ENCODE results near the gene OR51V1. TPM values are rescaled to one million over a fixed set of nuclear protein-coding genes. Genes with fewer than 3 reads are reported as not detected.

Gene OR51V1
- total RNA-seq, 1 experiment from 2014 or later = not detected

GRCh38 chr11:5188201-5188600 lies 12.3 kb downstream of the OR51V1 start:
- no peaks in the 10 kb centered on the region for H3K27me3 ChIP-seq (replicated peaks; ENCODE audit: control insufficient read depth, insufficient read depth, low read length)
- intact Hi-C loops (cut with micrococcal nuclease; ENCODE audit: unreplicated experiment) = no loop called here
- BruUV-seq (replicated peaks) = no TSS peak
- ChIA-PET CTCF (no interaction called here), POLR2A (no interaction called here)
- no peak overlapping the region for H3K4me3 ChIP-seq (ENCODE audit: low read depth, low read length)
- Mint-ChIP-seq H3K4me1 (ENCODE audit: low read depth, unreplicated experiment) (no peaks in the 10 kb centered on the region), H3K9me3 (ENCODE audit: unreplicated experiment) (peaks cover 6% of the 10 kb centered on the region), H3K4me3 (ENCODE audit: unreplicated experiment) (no peak overlapping the region), H3K36me3 (ENCODE audit: insufficient read depth, unreplicated experiment) (no peaks in the 10 kb centered on the region), H3K27me3 (ENCODE audit: insufficient read depth, unreplicated experiment) (no peaks in the 10 kb centered on the region), H3K27ac (ENCODE audit: unreplicated experiment) (no peak overlapping the region)
- no peaks in the 10 kb centered on the region for H3K9me3 ChIP-seq
- TF ChIP-seq CTCF (IDR thresholded peaks at IDR 0.05; ENCODE audit: insufficient read depth in 1 of 2, low read depth in 1 of 2, low read length in 1 of 2, severe bottlenecking in 1 of 2, unreplicated experiment in 1 of 2) = no peak
- H3K36me3 ChIP-seq (ENCODE audit: control insufficient read depth, insufficient read depth, low read length) = no peaks in the 10 kb centered on the region
- no peak for DNase-seq
- no peaks in the 10 kb centered on the region for H3K4me1 ChIP-seq

- Mint-ChIP-seq H3K4me1 (ENCODE audit: low read depth, unreplicated experiment) (no peaks in the 10 kb centered on the region), H3K27ac (ENCODE audit: unreplicated experiment) (no peak overlapping the region), H3K27me3 (ENCODE audit: insufficient read depth, unreplicated experiment) (peaks cover 2% of the 10 kb centered on the region), H3K9me3 (ENCODE audit: unreplicated experiment) (no peaks in the 10 kb centered on the region), H3K36me3 (ENCODE audit: insufficient read depth, unreplicated experiment) (no peaks in the 10 kb centered on the region), H3K4me3 (ENCODE audit: unreplicated experiment) (no peak overlapping the region)
- no peaks in the 10 kb centered on the region for H3K9me3 ChIP-seq
- no peak overlapping the region for H3K4me3 ChIP-seq (ENCODE audit: low read depth, low read length)
- ChIA-PET CTCF (no interaction called here), POLR2A (no interaction called here)
- BruUV-seq (replicated peaks) = no TSS peak
- intact Hi-C loops (cut with micrococcal nuclease; ENCODE audit: unreplicated experiment) = no loop called here
- no peaks in the 10 kb centered on the region for H3K27me3 ChIP-seq (replicated peaks; ENCODE audit: control insufficient read depth, insufficient read depth, low read length)
- DNase-seq = no peak
- TF ChIP-seq CTCF (IDR thresholded peaks at IDR 0.05; ENCODE audit: insufficient read depth in 1 of 2, low read depth in 1 of 2, low read length in 1 of 2, severe bottlenecking in 1 of 2, unreplicated experiment in 1 of 2) = no peak
- H3K4me1 ChIP-seq = no peaks in the 10 kb centered on the region
- no peaks in the 10 kb centered on the region for H3K36me3 ChIP-seq (ENCODE audit: control insufficient read depth, insufficient read depth, low read length)
Observed at GRCh38 chr11:5178046-5178837, 22.2 kb downstream of the OR51V1 start.

GRCh38 chr11:5174934-5175333 lies 25.5 kb downstream of the OR51V1 start:
- TF ChIP-seq CTCF (IDR thresholded peaks at IDR 0.05; ENCODE audit: insufficient read depth in 1 of 2, low read depth in 1 of 2, low read length in 1 of 2, severe bottlenecking in 1 of 2, unreplicated experiment in 1 of 2) = no peak
- Histone ChIP-seq H3K9me3 (no peaks in the 10 kb centered on the region), H3K27me3 (replicated peaks; ENCODE audit: control insufficient read depth, insufficient read depth, low read length) (no peaks in the 10 kb centered on the region), H3K36me3 (ENCODE audit: control insufficient read depth, insufficient read depth, low read length) (no peaks in the 10 kb centered on the region), H3K4me1 (no peaks in the 10 kb centered on the region), H3K4me3 (ENCODE audit: low read depth, low read length) (no peak overlapping the region)
- Mint-ChIP-seq H3K4me1 (ENCODE audit: low read depth, unreplicated experiment) (no peaks in the 10 kb centered on the region), H3K9me3 (ENCODE audit: unreplicated experiment) (no peaks in the 10 kb centered on the region), H3K4me3 (ENCODE audit: unreplicated experiment) (no peak overlapping the region), H3K27me3 (ENCODE audit: insufficient read depth, unreplicated experiment) (peaks cover 9% of the 10 kb centered on the region), H3K27ac (ENCODE audit: unreplicated experiment) (no peak overlapping the region), H3K36me3 (ENCODE audit: insufficient read depth, unreplicated experiment) (no peaks in the 10 kb centered on the region)
- ChIA-PET POLR2A (no interaction called here), CTCF (no interaction called here)
- DNase-seq = no peak
- no TSS peak for BruUV-seq (replicated peaks)
- intact Hi-C loops (cut with micrococcal nuclease; ENCODE audit: unreplicated experiment) = no loop called here
